Neural progenitor cell (in vitro differentiated cells): ENCODE results near the gene NDUFB2.

ENCODE experiments used
- EZH2phosphoT487 ChIP-seq: fragments of 200-600 bp; sonication (generic); IDR thresholded peaks from 2 replicates; pipeline ENCODE4 v1.6.1; 2017; ENCODE audit warnings: antibody characterized with exemption
- TF ChIP-seq, protein P1 (sequence below): fragments of 200-600 bp; sonication (generic); IDR thresholded peaks from 2 replicates; pipeline ENCODE4 v1.5.1; 2017; ENCODE audit warnings: antibody characterized with exemption, mild to moderate bottlenecking

DNA sequence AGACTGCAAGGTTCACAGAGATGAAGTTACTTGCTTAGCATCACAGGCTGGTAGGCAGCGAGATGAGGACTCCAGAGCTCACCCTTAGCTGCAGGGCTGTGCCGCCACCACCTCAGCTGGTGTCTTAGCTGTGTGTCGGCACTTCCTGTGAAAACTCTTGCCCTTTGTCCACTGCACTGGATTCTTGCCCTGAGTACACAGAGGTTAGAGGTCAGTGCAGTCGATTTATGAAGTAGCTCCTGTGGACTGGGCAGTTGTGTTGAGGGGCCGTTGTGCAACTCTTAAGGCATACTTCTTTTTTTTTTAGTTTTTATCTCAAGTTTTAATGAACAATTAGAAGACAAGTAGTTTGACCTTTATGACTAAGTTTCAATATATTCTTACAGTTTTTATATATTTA, 10.6 kb downstream of the NDUFB2 start:
- TF ChIP-seq EZH2phosphoT487 = no peak
- TF ChIP-seq, protein P1, sequence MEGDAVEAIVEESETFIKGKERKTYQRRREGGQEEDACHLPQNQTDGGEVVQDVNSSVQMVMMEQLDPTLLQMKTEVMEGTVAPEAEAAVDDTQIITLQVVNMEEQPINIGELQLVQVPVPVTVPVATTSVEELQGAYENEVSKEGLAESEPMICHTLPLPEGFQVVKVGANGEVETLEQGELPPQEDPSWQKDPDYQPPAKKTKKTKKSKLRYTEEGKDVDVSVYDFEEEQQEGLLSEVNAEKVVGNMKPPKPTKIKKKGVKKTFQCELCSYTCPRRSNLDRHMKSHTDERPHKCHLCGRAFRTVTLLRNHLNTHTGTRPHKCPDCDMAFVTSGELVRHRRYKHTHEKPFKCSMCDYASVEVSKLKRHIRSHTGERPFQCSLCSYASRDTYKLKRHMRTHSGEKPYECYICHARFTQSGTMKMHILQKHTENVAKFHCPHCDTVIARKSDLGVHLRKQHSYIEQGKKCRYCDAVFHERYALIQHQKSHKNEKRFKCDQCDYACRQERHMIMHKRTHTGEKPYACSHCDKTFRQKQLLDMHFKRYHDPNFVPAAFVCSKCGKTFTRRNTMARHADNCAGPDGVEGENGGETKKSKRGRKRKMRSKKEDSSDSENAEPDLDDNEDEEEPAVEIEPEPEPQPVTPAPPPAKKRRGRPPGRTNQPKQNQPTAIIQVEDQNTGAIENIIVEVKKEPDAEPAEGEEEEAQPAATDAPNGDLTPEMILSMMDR = no peak
